Measurements from ENCODE around the gene ARID1B. TPM values are rescaled to one million over a fixed set of nuclear protein-coding genes. Genes with fewer than 3 reads are reported as not detected.

The ARID1B gene
- total and polyA plus RNA-seq, 2 of the 13 experiments (the other 11 are each of a cell fraction or from before 2014, with no cell fraction given): 20.1 to 32.6 TPM

DNA sequence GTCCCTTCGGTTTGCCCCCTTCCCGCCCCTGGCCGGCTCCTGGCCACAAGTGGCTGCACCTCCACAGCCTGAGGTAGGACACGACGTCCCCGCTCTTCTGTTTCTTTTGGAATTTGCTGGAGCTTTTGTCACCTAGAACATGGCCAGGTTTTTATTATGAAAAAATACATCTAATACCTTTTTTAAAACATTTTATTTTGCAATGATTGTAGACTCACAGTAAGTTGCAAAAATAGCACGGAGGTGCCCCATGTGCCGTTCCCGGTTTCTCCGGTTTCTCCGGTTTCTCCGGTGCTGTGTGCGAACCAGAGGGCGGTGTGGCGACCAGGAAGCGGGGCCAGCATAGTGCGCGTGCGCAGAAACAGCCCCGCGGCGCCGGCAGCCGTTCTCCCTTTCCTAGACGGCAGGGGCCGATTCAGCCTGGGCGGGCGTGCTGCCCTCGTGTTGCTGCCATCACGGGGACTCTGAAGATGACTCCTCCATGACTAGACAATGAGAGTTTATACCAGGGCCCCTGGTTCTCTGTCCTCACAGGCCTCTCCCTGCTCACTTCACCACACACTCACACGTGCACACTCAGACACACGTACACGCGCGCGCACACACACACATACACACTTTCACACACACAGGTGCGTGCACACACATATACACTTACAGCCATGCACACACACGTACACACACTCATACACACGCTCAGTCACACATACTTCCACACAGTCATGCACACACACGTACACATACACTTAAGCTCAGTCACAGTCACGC is 444.1 kb downstream of the ARID1B start (continued):
- TF ChIP-seq, protein P1, sequence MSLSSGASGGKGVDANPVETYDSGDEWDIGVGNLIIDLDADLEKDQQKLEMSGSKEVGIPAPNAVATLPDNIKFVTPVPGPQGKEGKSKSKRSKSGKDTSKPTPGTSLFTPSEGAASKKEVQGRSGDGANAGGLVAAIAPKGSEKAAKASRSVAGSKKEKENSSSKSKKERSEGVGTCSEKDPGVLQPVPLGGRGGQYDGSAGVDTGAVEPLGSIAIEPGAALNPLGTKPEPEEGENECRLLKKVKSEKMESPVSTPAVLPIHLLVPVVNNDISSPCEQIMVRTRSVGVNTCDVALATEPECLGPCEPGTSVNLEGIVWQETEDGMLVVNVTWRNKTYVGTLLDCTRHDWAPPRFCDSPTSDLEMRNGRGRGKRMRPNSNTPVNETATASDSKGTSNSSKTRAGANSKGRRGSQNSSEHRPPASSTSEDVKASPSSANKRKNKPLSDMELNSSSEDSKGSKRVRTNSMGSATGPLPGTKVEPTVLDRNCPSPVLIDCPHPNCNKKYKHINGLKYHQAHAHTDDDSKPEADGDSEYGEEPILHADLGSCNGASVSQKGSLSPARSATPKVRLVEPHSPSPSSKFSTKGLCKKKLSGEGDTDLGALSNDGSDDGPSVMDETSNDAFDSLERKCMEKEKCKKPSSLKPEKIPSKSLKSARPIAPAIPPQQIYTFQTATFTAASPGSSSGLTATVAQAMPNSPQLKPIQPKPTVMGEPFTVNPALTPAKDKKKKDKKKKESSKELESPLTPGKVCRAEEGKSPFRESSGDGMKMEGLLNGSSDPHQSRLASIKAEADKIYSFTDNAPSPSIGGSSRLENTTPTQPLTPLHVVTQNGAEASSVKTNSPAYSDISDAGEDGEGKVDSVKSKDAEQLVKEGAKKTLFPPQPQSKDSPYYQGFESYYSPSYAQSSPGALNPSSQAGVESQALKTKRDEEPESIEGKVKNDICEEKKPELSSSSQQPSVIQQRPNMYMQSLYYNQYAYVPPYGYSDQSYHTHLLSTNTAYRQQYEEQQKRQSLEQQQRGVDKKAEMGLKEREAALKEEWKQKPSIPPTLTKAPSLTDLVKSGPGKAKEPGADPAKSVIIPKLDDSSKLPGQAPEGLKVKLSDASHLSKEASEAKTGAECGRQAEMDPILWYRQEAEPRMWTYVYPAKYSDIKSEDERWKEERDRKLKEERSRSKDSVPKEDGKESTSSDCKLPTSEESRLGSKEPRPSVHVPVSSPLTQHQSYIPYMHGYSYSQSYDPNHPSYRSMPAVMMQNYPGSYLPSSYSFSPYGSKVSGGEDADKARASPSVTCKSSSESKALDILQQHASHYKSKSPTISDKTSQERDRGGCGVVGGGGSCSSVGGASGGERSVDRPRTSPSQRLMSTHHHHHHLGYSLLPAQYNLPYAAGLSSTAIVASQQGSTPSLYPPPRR (CRISPR knock-in tag; IDR thresholded peaks at IDR 0.05; ENCODE audit: borderline replicate concordance): no peak
- TF ChIP-seq, protein P2, sequence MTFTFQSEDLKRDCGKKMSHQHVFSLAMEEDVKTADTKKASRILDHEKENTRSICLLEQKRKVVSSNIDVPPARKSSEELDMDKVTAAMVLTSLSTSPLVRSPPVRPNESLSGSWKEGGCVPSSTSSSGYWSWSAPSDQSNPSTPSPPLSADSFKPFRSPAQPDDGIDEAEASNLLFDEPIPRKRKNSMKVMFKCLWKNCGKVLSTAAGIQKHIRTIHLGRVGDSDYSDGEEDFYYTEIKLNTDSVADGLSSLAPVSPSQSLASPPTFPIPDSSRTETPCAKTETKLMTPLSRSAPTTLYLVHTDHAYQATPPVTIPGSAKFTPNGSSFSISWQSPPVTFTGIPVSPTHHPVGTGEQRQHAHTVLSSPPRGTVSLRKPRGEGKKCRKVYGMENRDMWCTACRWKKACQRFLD (CRISPR knock-in tag; IDR thresholded peaks at IDR 0.05; ENCODE audit: borderline replicate concordance): no peak
- TF ChIP-seq HNRNPL (IDR thresholded peaks at IDR 0.05; ENCODE audit: low read depth, low read length): no peak
- TF ChIP-seq, protein P3, sequence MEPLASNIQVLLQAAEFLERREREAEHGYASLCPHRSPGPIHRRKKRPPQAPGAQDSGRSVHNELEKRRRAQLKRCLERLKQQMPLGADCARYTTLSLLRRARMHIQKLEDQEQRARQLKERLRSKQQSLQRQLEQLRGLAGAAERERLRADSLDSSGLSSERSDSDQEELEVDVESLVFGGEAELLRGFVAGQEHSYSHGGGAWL (CRISPR knock-in tag; IDR thresholded peaks at IDR 0.05): peak; percentile 47; the same call in 1 of the 2 replicates
- no peak for TF ChIP-seq HHEX (CRISPR knock-in tag; IDR thresholded peaks at IDR 0.05)
- TF ChIP-seq NCOA2 (CRISPR knock-in tag; IDR thresholded peaks at IDR 0.05): peak; percentile 26; the same call in 1 of the 2 replicates
- no peak for TF ChIP-seq ZNF230 (CRISPR knock-in tag; IDR thresholded peaks at IDR 0.05)
- peak; percentile 85 for TF ChIP-seq HNRNPLL (IDR thresholded peaks at IDR 0.05; ENCODE audit: low read depth, low read length, poor library complexity, severe bottlenecking)
- no peak; the same call in 1 of the 2 replicates for TF ChIP-seq FOXC1 (CRISPR knock-in tag; IDR thresholded peaks at IDR 0.05; ENCODE audit: borderline replicate concordance)
- TF ChIP-seq, protein P4, sequence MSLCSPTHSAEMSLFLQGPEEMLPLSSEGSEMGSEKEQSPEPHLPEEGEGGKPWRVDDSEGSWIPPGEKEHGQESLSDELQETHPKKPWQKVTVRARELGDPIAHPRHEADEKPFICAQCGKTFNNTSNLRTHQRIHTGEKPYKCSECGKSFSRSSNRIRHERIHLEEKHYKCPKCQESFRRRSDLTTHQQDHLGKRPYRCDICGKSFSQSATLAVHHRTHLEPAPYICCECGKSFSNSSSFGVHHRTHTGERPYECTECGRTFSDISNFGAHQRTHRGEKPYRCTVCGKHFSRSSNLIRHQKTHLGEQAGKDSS (CRISPR knock-in tag; IDR thresholded peaks at IDR 0.05; ENCODE audit: borderline replicate concordance, low read depth): no peak
- TF ChIP-seq SRSF4 (IDR thresholded peaks at IDR 0.05; ENCODE audit: low read depth, low read length, poor library complexity, severe bottlenecking): no peak
- TF ChIP-seq NRL (CRISPR knock-in tag; IDR thresholded peaks at IDR 0.05; ENCODE audit: borderline replicate concordance): 0 out of 2 replicates have a peak, but pooled peaks have one; percentile 21
- TF ChIP-seq ZFP62 (CRISPR knock-in tag; IDR thresholded peaks at IDR 0.05): no peak
- TF ChIP-seq IRX3 (CRISPR knock-in tag; IDR thresholded peaks at IDR 0.05; ENCODE audit: borderline replicate concordance, low read depth): 0 out of 2 replicates have a peak, but pooled peaks have one; percentile 39
- TF ChIP-seq, protein P5, sequence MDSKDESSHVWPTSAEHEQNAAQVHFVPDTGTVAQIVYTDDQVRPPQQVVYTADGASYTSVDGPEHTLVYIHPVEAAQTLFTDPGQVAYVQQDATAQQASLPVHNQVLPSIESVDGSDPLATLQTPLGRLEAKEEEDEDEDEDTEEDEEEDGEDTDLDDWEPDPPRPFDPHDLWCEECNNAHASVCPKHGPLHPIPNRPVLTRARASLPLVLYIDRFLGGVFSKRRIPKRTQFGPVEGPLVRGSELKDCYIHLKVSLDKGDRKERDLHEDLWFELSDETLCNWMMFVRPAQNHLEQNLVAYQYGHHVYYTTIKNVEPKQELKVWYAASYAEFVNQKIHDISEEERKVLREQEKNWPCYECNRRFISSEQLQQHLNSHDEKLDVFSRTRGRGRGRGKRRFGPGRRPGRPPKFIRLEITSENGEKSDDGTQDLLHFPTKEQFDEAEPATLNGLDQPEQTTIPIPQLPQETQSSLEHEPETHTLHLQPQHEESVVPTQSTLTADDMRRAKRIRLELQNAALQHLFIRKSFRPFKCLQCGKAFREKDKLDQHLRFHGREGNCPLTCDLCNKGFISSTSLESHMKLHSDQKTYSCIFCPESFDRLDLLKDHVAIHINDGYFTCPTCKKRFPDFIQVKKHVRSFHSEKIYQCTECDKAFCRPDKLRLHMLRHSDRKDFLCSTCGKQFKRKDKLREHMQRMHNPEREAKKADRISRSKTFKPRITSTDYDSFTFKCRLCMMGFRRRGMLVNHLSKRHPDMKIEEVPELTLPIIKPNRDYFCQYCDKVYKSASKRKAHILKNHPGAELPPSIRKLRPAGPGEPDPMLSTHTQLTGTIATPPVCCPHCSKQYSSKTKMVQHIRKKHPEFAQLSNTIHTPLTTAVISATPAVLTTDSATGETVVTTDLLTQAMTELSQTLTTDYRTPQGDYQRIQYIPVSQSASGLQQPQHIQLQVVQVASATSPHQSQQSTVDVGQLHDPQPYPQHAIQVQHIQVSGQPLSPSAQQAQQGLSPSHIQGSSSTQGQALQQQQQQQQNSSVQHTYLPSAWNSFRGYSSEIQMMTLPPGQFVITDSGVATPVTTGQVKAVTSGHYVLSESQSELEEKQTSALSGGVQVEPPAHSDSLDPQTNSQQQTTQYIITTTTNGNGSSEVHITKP (CRISPR knock-in tag; IDR thresholded peaks at IDR 0.05; ENCODE audit: low read depth): no peak
- TF ChIP-seq TGIF2 (CRISPR knock-in tag; IDR thresholded peaks at IDR 0.05): no peak
- TF ChIP-seq BHLHE40 (IDR thresholded peaks at IDR 0.05; ENCODE audit: low read length): peak; percentile 53
